Measurements from ENCODE around the gene EXOC2.

- TF ChIP-seq CTCF (IDR thresholded peaks at IDR 0.05; ENCODE audit: insufficient read depth, low read depth, low read length): no peak
- no peak for TF ChIP-seq EZH2 (IDR thresholded peaks at IDR 0.05; ENCODE audit: insufficient read depth, low read length)
Observed at GRCh38 chr6:641225-641985, 51.5 kb downstream of the EXOC2 start.
